ENCODE measurements around the gene SNCG.

DNA sequence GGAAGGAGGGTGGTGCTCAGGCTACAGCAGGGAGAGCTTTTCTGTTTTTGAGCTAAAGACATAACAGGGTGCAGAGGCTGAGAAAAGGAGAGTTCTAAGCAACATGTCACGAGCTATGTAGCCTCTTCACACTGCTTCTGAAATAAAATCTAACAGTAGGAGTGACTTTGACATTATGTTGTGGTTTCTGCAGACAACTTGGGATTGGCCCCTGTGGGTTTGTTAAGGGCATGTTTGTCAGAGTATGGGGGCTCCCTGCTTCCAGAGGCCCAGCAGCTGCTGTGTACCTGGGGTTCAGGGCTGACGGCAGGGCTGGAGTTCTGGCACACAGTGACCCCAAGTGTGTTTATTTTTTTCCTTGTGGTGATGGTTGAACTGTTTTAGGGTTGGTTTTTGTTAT lies 25.7 kb upstream of the SNCG start:
- no peak for TF ChIP-seq POLR2AphosphoS5 (IDR thresholded peaks at IDR 0.05; ENCODE audit: low read depth)
- no peak for TF ChIP-seq EZH2phosphoT487 (IDR thresholded peaks at IDR 0.05; ENCODE audit: unreplicated experiment)
- TF ChIP-seq CTCF (conservative IDR thresholded peaks at IDR 0.05; ENCODE audit: low read depth in 2 of 2), result no peak
- TF ChIP-seq, protein P1, sequence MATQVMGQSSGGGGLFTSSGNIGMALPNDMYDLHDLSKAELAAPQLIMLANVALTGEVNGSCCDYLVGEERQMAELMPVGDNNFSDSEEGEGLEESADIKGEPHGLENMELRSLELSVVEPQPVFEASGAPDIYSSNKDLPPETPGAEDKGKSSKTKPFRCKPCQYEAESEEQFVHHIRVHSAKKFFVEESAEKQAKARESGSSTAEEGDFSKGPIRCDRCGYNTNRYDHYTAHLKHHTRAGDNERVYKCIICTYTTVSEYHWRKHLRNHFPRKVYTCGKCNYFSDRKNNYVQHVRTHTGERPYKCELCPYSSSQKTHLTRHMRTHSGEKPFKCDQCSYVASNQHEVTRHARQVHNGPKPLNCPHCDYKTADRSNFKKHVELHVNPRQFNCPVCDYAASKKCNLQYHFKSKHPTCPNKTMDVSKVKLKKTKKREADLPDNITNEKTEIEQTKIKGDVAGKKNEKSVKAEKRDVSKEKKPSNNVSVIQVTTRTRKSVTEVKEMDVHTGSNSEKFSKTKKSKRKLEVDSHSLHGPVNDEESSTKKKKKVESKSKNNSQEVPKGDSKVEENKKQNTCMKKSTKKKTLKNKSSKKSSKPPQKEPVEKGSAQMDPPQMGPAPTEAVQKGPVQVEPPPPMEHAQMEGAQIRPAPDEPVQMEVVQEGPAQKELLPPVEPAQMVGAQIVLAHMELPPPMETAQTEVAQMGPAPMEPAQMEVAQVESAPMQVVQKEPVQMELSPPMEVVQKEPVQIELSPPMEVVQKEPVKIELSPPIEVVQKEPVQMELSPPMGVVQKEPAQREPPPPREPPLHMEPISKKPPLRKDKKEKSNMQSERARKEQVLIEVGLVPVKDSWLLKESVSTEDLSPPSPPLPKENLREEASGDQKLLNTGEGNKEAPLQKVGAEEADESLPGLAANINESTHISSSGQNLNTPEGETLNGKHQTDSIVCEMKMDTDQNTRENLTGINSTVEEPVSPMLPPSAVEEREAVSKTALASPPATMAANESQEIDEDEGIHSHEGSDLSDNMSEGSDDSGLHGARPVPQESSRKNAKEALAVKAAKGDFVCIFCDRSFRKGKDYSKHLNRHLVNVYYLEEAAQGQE (IDR thresholded peaks at IDR 0.05; ENCODE audit: unreplicated experiment), result no peak
- TF ChIP-seq EZH2 (IDR thresholded peaks at IDR 0.05; ENCODE audit: low read depth, unreplicated experiment), result no peak
- TF ChIP-seq JUNB (IDR thresholded peaks at IDR 0.05; ENCODE audit: unreplicated experiment), result no peak
- no peak for TF ChIP-seq CREB1 (CRISPR knock-in tag; IDR thresholded peaks at IDR 0.05; ENCODE audit: low read depth)
- no peak for TF ChIP-seq STAT1 (IDR thresholded peaks at IDR 0.05; ENCODE audit: unreplicated experiment)
- no peak for TF ChIP-seq ETS1 (IDR thresholded peaks at IDR 0.05)
